ENCODE results near the gene MREG. TPM values are rescaled to one million over a fixed set of nuclear protein-coding genes. Genes with fewer than 3 reads are reported as not detected.

Gene MREG
- polyA plus RNA-seq, 4 donors: 1.9 to 8.7 (median 4.9) TPM

- Histone ChIP-seq H3K27ac (ENCODE audit: low read depth in 1 of 3, low read length in 2 of 3) (peak overlapping the region in 1 of 3 donors; percentile 11), H3K4me1 (ENCODE audit: control insufficient read depth in 3 of 3, insufficient read depth in 2 of 3, low read depth in 1 of 3, low read length in 2 of 3) (peaks cover 0 to 9% (median 4%) of the 10 kb centered on the region in 3 donors), H3K4me3 (ENCODE audit: low read depth in 1 of 3, low read length in 3 of 3) (no peak overlapping the region), H3K36me3 (ENCODE audit: control insufficient read depth in 3 of 3, insufficient read depth in 2 of 3, low read depth in 1 of 3, low read length in 3 of 3) (no peaks in the 10 kb centered on the region), H3K9me3 (ENCODE audit: control insufficient read depth in 2 of 2, insufficient read depth in 1 of 2, low read depth in 1 of 2, low read length in 1 of 2) (no peaks in the 10 kb centered on the region), H3K27me3 (ENCODE audit: control insufficient read depth in 3 of 3, insufficient read depth in 3 of 3, low read length in 3 of 3) (no peaks in the 10 kb centered on the region)
- no peak for FAIRE-seq
- peak in 1 of 2 donors; percentile 41 for DNase-seq
- WGBS, 3 donors: 36 to 65% (median 52%) methylated on average over 3 of the region's 3 CpGs
Observed at GRCh38 chr2:215951558-215951957, 61.8 kb downstream of the MREG start.

GRCh38 chr2:215949991-215950404, 63.4 kb downstream of the MREG start:
- DNase-seq: peak; percentile 32 to 56
- peak; percentile 86 for FAIRE-seq
- H3K27ac ChIP-seq (ENCODE audit: low read depth in 1 of 3, low read length in 2 of 3): no peak overlapping the region
- H3K4me1 ChIP-seq (ENCODE audit: control insufficient read depth in 3 of 3, insufficient read depth in 2 of 3, low read depth in 1 of 3, low read length in 2 of 3): peaks cover 0 to 9% (median 4%) of the 10 kb centered on the region in 3 donors
- no peaks in the 10 kb centered on the region for H3K9me3 ChIP-seq (ENCODE audit: control insufficient read depth in 2 of 2, insufficient read depth in 1 of 2, low read depth in 1 of 2, low read length in 1 of 2)
- no peaks in the 10 kb centered on the region for H3K36me3 ChIP-seq (ENCODE audit: control insufficient read depth in 3 of 3, insufficient read depth in 2 of 3, low read depth in 1 of 3, low read length in 3 of 3)
- no peak overlapping the region for H3K4me3 ChIP-seq (ENCODE audit: low read depth in 1 of 3, low read length in 3 of 3)
- no peaks in the 10 kb centered on the region for H3K27me3 ChIP-seq (ENCODE audit: control insufficient read depth in 3 of 3, insufficient read depth in 3 of 3, low read length in 3 of 3)
- WGBS, 3 donors: 63 to 66% (median 64%) methylated on average over 3 of the region's 3 CpGs

GRCh38 chr2:215948051-215948450, 65.3 kb downstream of the MREG start:
- Histone ChIP-seq H3K36me3 (ENCODE audit: control insufficient read depth in 3 of 3, insufficient read depth in 2 of 3, low read depth in 1 of 3, low read length in 3 of 3) (peaks cover 0 to 4% (median 4%) of the 10 kb centered on the region in 3 donors), H3K4me3 (ENCODE audit: low read depth in 1 of 3, low read length in 3 of 3) (no peak overlapping the region), H3K9me3 (ENCODE audit: control insufficient read depth in 2 of 2, insufficient read depth in 1 of 2, low read depth in 1 of 2, low read length in 1 of 2) (no peaks in the 10 kb centered on the region), H3K27me3 (ENCODE audit: control insufficient read depth in 3 of 3, insufficient read depth in 3 of 3, low read length in 3 of 3) (no peaks in the 10 kb centered on the region), H3K27ac (ENCODE audit: low read depth in 1 of 3, low read length in 2 of 3) (no peak overlapping the region), H3K4me1 (ENCODE audit: control insufficient read depth in 3 of 3, insufficient read depth in 2 of 3, low read depth in 1 of 3, low read length in 2 of 3) (peaks cover 0 to 4% (median 3%) of the 10 kb centered on the region in 3 donors)
- FAIRE-seq (no peak), DNase-seq (no peak)
- 88 to 95% (median 90%) methylated on average over 4 of the region's 4 CpGs for WGBS, 3 donors

GRCh38 chr2:215946586-215946985, 66.8 kb downstream of the MREG start:
- DNase-seq: no peak
- H3K9me3 ChIP-seq (ENCODE audit: control insufficient read depth in 2 of 2, insufficient read depth in 1 of 2, low read depth in 1 of 2, low read length in 1 of 2): no peaks in the 10 kb centered on the region
- FAIRE-seq: no peak
- no peak overlapping the region for H3K27ac ChIP-seq (ENCODE audit: low read depth in 1 of 3, low read length in 2 of 3)
- H3K4me3 ChIP-seq (ENCODE audit: low read depth in 1 of 3, low read length in 3 of 3): no peak overlapping the region
- peaks cover 0 to 8% (median 4%) of the 10 kb centered on the region in 3 donors for H3K36me3 ChIP-seq (ENCODE audit: control insufficient read depth in 3 of 3, insufficient read depth in 2 of 3, low read depth in 1 of 3, low read length in 3 of 3)
- peaks cover 0 to 2% (median under 1%) of the 10 kb centered on the region in 3 donors for H3K4me1 ChIP-seq (ENCODE audit: control insufficient read depth in 3 of 3, insufficient read depth in 2 of 3, low read depth in 1 of 3, low read length in 2 of 3)
- WGBS, 3 donors: 35 to 82% (median 35%) methylated on average over 3 of the region's 3 CpGs
- H3K27me3 ChIP-seq (ENCODE audit: control insufficient read depth in 3 of 3, insufficient read depth in 3 of 3, low read length in 3 of 3): no peaks in the 10 kb centered on the region

- DNase-seq (no peak), FAIRE-seq (no peak)
- no peak overlapping the region for H3K4me3 ChIP-seq (ENCODE audit: low read depth in 1 of 3, low read length in 3 of 3)
- no peaks in the 10 kb centered on the region for H3K27me3 ChIP-seq (ENCODE audit: control insufficient read depth in 3 of 3, insufficient read depth in 3 of 3, low read length in 3 of 3)
- WGBS, 3 donors: 90 to 100% (median 96%) methylated on average over 3 of the region's 3 CpGs
- no peaks in the 10 kb centered on the region for H3K4me1 ChIP-seq (ENCODE audit: control insufficient read depth in 3 of 3, insufficient read depth in 2 of 3, low read depth in 1 of 3, low read length in 2 of 3)
- H3K36me3 ChIP-seq (ENCODE audit: control insufficient read depth in 3 of 3, insufficient read depth in 2 of 3, low read depth in 1 of 3, low read length in 3 of 3): peaks cover 0 to 9% (median 8%) of the 10 kb centered on the region in 3 donors
- no peaks in the 10 kb centered on the region for H3K9me3 ChIP-seq (ENCODE audit: control insufficient read depth in 2 of 2, insufficient read depth in 1 of 2, low read depth in 1 of 2, low read length in 1 of 2)
- H3K27ac ChIP-seq (ENCODE audit: low read depth in 1 of 3, low read length in 2 of 3): no peak overlapping the region
Observed at GRCh38 chr2:215942194-215942593, 71.2 kb downstream of the MREG start.

- Histone ChIP-seq H3K4me3 (ENCODE audit: low read depth in 1 of 3, low read length in 3 of 3) (no peak overlapping the region), H3K9me3 (ENCODE audit: control insufficient read depth in 2 of 2, insufficient read depth in 1 of 2, low read depth in 1 of 2, low read length in 1 of 2) (no peaks in the 10 kb centered on the region), H3K36me3 (ENCODE audit: control insufficient read depth in 3 of 3, insufficient read depth in 2 of 3, low read depth in 1 of 3, low read length in 3 of 3) (peaks cover 0 to 9% (median 8%) of the 10 kb centered on the region in 3 donors), H3K27ac (ENCODE audit: low read depth in 1 of 3, low read length in 2 of 3) (no peak overlapping the region), H3K4me1 (ENCODE audit: control insufficient read depth in 3 of 3, insufficient read depth in 2 of 3, low read depth in 1 of 3, low read length in 2 of 3) (no peaks in the 10 kb centered on the region), H3K27me3 (ENCODE audit: control insufficient read depth in 3 of 3, insufficient read depth in 3 of 3, low read length in 3 of 3) (no peaks in the 10 kb centered on the region)
- FAIRE-seq (no peak), DNase-seq (no peak)
- 94 to 100% (median 96%) methylated on average over 1 of the region's 1 CpG for WGBS, 3 donors
Observed at GRCh38 chr2:215941726-215942125, 71.6 kb downstream of the MREG start.

- WGBS, 3 donors: 96 to 97% (median 97%) methylated on average over 6 of the region's 6 CpGs
- Histone ChIP-seq H3K27me3 (ENCODE audit: control insufficient read depth in 3 of 3, insufficient read depth in 3 of 3, low read length in 3 of 3) (no peaks in the 10 kb centered on the region), H3K4me3 (ENCODE audit: low read depth in 1 of 3, low read length in 3 of 3) (no peak overlapping the region), H3K4me1 (ENCODE audit: control insufficient read depth in 3 of 3, insufficient read depth in 2 of 3, low read depth in 1 of 3, low read length in 2 of 3) (no peaks in the 10 kb centered on the region), H3K36me3 (ENCODE audit: control insufficient read depth in 3 of 3, insufficient read depth in 2 of 3, low read depth in 1 of 3, low read length in 3 of 3) (peaks cover 0 to 9% (median 8%) of the 10 kb centered on the region in 3 donors), H3K9me3 (ENCODE audit: control insufficient read depth in 2 of 2, insufficient read depth in 1 of 2, low read depth in 1 of 2, low read length in 1 of 2) (no peaks in the 10 kb centered on the region), H3K27ac (ENCODE audit: low read depth in 1 of 3, low read length in 2 of 3) (no peak overlapping the region)
- DNase-seq (no peak), FAIRE-seq (no peak)
Observed at GRCh38 chr2:215940645-215941184, 72.6 kb downstream of the MREG start.

GRCh38 chr2:215937190-215937589, 76.2 kb downstream of the MREG start:
- DNase-seq (no peak), FAIRE-seq (no peak)
- Histone ChIP-seq H3K36me3 (ENCODE audit: control insufficient read depth in 3 of 3, insufficient read depth in 2 of 3, low read depth in 1 of 3, low read length in 3 of 3) (peaks cover 0 to 5% (median 3%) of the 10 kb centered on the region in 3 donors), H3K27ac (ENCODE audit: low read depth in 1 of 3, low read length in 2 of 3) (no peak overlapping the region), H3K4me1 (ENCODE audit: control insufficient read depth in 3 of 3, insufficient read depth in 2 of 3, low read depth in 1 of 3, low read length in 2 of 3) (no peaks in the 10 kb centered on the region), H3K27me3 (ENCODE audit: control insufficient read depth in 3 of 3, insufficient read depth in 3 of 3, low read length in 3 of 3) (no peaks in the 10 kb centered on the region), H3K9me3 (ENCODE audit: control insufficient read depth in 2 of 2, insufficient read depth in 1 of 2, low read depth in 1 of 2, low read length in 1 of 2) (no peaks in the 10 kb centered on the region), H3K4me3 (ENCODE audit: low read depth in 1 of 3, low read length in 3 of 3) (no peak overlapping the region)
- 80 to 89% (median 85%) methylated on average over 3 of the region's 3 CpGs for WGBS, 3 donors

GRCh38 chr2:215933151-215933550, 80.2 kb downstream of the MREG start:
- H3K4me3 ChIP-seq (ENCODE audit: low read depth in 1 of 3, low read length in 3 of 3): no peak overlapping the region
- H3K9me3 ChIP-seq (ENCODE audit: control insufficient read depth in 2 of 2, insufficient read depth in 1 of 2, low read depth in 1 of 2, low read length in 1 of 2): no peaks in the 10 kb centered on the region
- no peak for FAIRE-seq
- H3K27ac ChIP-seq (ENCODE audit: low read depth in 1 of 3, low read length in 2 of 3): no peak overlapping the region
- DNase-seq: no peak
- no peaks in the 10 kb centered on the region for H3K27me3 ChIP-seq (ENCODE audit: control insufficient read depth in 3 of 3, insufficient read depth in 3 of 3, low read length in 3 of 3)
- no peaks in the 10 kb centered on the region for H3K36me3 ChIP-seq (ENCODE audit: control insufficient read depth in 3 of 3, insufficient read depth in 2 of 3, low read depth in 1 of 3, low read length in 3 of 3)
- 74 to 81% (median 80%) methylated on average over 3 of the region's 3 CpGs for WGBS, 3 donors
- no peaks in the 10 kb centered on the region for H3K4me1 ChIP-seq (ENCODE audit: control insufficient read depth in 3 of 3, insufficient read depth in 2 of 3, low read depth in 1 of 3, low read length in 2 of 3)

Measured in small intestine (tissue), 7 donors.